NOMO-1 (cell line): ENCODE data around the gene FOXD3.
A peak's percentile ranks its signal among the peaks of the same experiment; 100 is the strongest.

ENCODE experiments used
- DNase-seq, 2 experiments: peaks; one replicate each; lab custom pipeline; 2025; ENCODE audit not compliant: unreplicated experiment in 2 of 2; lab: John Stamatoyannopoulos, UW

The FOXD3 gene

DNA sequence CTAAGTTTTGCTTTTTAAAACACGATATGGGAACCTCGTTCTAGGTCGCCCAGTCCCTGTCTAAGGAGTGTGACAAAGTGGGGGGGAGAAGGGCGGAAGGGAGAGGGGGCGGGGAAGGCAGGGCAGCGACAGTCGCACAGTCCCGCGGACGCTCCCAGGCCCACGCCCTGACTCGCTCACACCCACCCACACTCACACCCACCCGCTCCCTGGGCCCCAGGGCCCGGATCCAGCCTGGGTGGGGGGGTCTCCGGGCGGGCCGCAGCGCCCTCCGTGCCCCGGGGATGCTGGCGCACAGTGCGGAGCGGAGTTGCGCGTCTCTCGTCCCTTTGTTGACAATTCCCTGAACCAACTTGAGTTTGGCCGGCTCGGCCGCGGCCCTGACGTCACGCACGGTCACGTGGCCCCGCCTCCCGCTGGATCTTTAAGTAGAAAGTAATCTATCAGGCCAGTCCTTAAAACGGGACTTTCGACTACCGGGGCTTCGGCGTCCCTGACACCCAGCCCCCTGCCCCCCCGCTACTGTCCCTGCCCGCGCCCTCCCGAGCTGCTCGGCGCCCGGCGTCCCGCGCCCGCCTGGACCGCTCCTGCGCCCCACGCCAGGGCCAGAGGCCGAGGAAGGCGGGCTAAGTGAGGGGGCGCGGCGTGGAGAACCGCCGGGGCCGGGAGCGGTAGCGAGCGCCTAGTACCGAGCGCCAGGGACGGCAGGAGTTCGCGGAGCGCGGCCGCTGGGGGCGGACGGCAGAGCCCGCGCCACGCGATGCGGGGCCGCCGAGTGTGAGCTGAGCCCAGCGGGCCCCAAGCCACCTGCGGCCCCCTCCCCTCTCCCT, at the start of gene FOXD3:
Gene FOXD3, plus strand, starts transcription at position 454 of the 830 bp plus-strand sequence. CDS start 492 bp downstream, outside the sequence.
- no peak for DNase-seq

GRCh38 chr1:63272811-63273210, 49.6 kb upstream of the FOXD3 start:
- DNase-seq: no peak

DNA sequence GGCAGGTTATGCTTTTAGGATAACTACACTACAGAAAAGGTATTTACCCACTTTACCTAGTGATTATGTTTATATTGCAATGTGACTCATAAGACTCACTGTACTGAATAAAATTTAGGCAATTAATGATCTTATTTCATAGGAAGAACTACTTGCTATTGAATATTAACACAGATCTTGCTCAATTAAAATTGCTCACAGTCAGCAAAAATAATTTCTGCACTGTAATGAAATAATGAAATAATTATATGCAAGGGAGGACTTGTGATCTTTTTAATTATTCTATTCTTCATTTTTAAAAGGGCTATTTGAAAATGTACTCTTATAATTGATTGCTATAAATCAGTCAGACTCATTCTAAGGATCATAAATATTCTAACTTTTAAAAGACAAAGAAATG, 48.0 kb upstream of the FOXD3 start:
- no peak for DNase-seq

DNA sequence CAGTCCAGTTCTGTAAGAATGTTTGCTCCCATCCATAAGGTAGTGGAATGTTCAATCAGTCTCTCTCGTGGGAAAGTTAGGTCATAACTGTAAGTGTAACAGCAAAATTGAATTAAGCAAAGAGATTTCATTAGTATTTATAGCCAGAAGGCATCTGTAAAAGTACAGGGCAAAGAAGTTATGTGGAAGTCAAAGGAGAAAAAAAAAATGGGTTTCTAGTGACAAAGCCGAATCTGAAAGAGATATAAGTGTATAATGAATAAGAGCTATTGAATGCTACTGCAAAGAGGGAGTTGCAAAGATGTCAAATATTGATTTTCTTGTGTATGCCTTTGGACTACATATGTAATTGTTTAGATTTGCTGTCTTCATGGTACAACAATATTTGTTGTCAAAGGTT, 47.4 kb upstream of the FOXD3 start:
- no peak for DNase-seq

- DNase-seq: no peak
These were observed 45.7 kb upstream of the FOXD3 start for GRCh38 chr1:63276624-63277023.

DNA sequence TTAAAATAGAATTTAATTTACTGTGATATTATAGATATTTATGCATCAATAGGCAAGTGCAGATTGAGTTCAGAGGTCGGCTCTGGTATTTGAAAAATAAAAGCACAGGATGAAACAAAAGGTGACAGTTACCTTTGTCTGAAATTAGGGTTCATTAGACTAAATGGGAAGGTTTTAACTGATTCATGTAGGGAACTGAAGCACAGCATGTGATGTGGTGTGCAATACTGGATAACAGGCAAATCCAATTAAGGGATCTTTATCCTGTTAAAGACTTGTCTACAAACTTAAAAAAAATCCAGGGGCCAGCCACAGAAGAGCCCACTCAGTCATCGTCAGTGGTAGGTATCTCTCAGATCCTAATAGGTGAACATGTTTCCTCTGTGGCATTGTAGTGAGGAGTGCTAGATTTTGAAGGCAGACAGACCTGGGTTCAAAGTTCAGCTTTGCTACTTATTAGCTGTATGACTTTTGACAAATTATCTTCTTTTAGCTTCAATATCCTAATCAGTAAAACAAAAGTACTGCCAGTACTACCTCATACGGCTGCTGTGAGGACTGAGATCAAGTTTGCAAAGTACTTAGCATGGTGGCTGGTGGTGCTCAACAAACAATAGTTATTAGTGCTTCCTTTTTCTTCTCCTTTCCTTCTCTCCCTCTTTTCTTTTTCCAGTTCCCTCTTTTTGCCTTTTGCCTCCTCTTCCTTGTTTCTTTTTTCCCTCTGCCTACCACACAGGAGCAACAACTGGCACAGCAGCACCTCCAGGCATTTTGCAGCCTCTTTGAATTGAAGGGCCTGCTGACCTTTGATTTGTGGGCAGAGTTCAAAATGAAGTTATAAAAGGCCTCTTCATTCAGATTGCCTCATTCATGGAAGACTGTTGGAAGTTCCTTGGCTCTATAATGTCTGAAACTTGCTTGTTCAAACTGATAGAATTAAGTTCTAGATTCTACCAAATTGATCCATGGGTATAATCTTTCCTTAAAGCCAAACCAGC, 44.9 kb upstream of the FOXD3 start:
- DNase-seq: no peak

GRCh38 chr1:63281753-63282152, 40.6 kb upstream of the FOXD3 start:
- DNase-seq: no peak

DNA sequence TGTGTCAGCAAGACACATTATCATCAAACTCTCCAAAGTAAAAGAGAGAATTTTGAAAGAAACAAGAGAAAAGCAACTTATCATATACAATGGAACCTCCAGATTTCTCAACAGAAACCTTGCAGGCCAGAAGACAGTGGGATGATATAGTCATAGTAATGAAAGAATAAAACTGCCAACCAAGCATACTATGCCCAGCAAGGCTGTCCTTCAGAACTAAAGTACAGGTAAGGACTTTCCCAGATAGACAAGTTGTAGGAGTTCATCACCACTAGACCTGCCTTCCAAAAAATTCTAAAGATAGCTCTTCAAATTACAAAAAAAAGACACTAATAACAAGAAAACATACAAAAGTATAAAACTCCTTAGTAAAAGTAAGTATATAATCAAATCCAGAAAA, 33.2 kb upstream of the FOXD3 start:
- no peak for DNase-seq

- no peak for DNase-seq
These were observed 27.4 kb upstream of the FOXD3 start for GRCh38 chr1:63294803-63295594.

GRCh38 chr1:63304410-63304809, 18.0 kb upstream of the FOXD3 start:
- DNase-seq: no peak

DNA sequence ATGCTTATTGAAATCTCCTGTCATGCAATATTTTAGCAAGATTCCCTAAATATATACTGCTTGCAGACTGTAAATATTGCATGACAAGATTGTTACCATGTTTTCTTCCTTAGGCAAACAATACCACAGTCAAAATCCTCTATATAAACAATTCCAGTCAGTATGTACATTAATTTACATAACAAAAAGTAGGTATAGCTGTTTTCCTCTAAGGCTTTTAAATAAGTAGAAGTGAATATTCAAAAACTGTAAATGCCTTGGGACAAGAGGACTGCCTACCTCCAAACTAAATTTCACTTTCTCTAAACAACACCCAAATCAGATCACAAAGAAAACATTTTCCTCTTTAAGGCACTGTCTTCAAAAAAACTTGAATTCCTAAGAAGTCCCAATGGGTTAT, 17.3 kb upstream of the FOXD3 start:
- DNase-seq: no peak

DNA sequence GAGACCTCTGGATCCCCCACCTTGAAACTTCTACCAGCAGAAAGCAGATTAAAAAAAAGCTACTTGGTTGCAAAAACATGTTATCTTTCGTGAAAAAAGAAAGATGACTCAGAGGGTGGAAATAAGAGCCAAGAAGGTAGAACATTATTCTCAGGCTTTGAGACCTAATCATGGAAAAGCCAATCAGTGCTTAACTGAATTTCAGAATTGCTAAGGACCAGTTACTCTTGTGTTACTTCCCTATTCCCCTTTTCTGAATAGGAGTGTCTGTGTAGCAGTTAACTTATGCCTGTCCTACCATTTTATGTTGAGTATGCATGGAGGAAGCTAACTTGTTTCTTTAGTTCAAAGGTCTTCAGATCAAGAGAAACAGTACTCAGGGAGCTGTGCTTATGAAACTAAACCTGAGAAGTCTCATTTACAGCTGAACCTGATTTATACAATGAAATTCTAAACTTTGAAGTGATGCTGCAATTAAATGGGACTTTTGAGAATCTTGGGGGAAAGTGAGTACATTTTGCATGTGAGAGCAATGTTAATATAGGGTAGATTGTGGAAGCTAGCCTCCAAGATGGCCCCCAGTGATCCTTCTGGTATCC, 15.1 kb upstream of the FOXD3 start:
- DNase-seq: no peak

DNA sequence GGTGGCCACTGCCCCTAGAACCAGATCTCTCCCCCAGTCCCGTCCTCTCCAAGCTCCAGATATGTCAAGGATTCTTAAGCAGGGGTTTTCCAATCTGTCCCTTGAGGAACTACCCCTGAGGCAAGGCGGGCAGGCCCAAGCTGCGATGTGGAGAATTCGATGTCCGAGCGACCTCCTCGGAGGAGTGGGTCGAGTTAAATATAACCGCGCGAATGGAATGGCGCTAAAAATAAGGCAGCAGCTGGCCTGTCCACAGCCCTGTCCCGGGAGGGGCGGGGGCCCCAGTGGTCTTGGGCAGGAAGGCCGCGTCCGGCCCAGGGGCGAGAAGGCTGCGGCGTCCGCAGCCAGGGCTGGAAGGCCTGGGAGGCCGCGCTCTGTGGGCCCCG, 5.8 kb upstream of the FOXD3 start:
- DNase-seq: no peak

DNA sequence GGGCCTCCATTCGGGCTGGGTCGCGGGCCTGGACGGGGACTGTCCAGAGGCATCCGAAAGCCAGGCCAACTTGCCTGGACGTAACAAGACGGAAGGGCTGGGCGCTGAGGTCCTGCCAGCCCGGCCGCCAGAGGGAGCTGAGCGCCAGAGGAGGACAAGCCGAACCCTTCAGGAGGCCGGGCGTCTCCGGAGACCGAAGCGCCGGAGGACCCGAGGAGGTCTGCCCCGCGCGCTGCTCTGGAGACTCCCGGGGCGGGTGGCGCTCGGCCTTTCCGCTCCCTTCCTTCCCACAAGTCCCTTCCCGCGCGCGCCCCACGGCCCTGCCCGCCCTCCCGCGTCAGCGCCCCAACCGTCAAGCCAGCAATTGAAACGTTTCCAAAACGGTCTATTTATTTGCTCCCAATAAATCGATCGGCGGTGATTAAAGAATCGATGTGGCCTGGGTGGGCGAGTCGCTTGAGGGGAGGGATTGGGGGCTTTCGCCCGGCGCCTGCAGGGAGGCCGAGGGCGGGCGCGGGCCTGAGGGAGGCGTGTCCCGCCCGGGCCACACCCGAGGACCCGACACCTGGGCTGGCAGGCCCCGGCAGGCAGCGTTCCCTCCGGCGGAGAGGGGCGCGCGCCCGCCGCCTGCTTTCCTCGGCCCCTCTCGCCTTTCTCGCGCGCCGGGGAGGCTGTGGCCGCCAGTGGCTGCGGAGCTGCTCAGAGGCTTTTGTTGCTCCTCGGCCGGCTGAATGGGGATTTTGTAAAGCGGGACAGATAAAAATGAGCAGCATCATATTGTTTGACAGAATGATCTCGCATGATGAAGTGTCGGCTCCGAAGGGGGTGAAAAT, 5.2 kb upstream of the FOXD3 start:
- DNase-seq: peak; percentile 65 to 79

DNA sequence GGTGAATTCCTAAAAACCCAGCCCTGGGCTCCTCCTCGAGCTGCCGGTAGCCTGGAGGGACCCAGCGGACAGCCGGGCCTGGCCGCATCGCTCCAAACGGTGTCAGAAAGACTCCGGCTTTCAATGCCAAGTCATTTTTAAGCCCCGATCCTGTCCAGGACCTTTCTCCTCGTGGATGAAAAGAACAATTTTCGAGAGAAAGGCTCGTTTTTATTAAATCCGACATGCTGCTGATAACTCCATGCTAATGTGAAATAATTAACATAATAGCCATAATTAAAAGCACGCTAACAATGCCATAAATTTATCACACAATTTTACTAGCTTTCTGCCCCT, 4.6 kb upstream of the FOXD3 start:
- DNase-seq: no peak

DNA sequence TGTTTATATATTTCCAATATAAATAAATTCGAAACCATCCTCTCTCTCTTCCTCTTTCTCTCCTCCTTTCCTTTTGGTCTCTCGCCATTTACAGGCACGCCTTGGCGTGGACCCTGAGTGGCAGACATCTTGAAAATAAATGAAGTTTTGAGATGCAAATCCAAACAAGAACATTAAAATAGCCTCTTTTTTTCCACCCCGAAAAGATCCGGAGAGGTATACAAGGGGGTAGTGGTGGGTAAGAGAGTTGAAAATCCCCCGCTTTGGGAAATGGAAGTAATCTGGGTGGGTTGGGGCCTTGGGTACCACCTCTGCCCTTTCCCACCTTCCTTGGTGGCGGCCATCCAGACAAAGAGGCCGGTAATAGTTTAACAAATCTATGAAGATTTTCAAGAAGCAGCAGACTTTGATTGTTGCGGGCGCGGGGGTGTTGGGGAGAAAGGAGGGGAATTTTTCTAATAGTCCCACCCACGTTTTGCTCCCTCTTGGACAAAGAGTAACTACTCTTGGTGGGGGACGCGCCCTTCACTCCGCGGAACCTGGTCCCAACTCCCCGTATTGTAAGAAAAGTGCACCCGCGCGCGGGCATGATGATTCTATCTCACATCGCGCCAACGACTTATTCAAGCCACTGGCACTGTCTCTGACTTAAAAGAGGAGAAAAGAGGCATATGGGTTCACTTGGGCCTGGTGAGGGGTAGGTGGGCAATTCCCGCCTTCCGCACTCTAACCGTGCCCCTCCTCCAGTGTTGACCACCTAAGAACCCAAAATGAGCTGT, 4.0 kb upstream of the FOXD3 start:
- no peak for DNase-seq

GRCh38 chr1:63319046-63320021, 3.0 kb upstream of the FOXD3 start:
- DNase-seq: no peak
